HepG2 (cell line): ENCODE measurements around the gene CUEDC2. TPM values are rescaled to one million over a fixed set of nuclear protein-coding genes. Genes with fewer than 3 reads are reported as not detected.
A peak's percentile ranks its signal among the peaks of the same experiment; 100 is the strongest.

Source experiments
- ARID2 ChIP-seq: sonication (generic); formaldehyde crosslinking; IDR thresholded peaks from 2 replicates; pipeline ENCODE4 v1.8.1; 2022; ENCODE audit warnings: mild to moderate bottlenecking, missing genetic modification reagents, borderline replicate concordance
- ELF1 ChIP-seq: sonication (generic); formaldehyde crosslinking; IDR thresholded peaks from 2 replicates; pipeline ENCODE4 v1.4.0; 2020; ENCODE audit warnings: missing genetic modification reagents
- JDP2 ChIP-seq: sonication (generic); formaldehyde crosslinking; IDR thresholded peaks from 2 replicates; pipeline ENCODE4 v1.8.1; 2022; ENCODE audit warnings: missing genetic modification reagents, borderline replicate concordance
- KMT2A ChIP-seq: sonication (generic); formaldehyde crosslinking; IDR thresholded peaks from 2 replicates; pipeline ENCODE4 v1.4.0; 2020; ENCODE audit warnings: missing genetic modification reagents
- MAZ ChIP-seq, 2 experiments: sonication (generic) in 1 of 2; formaldehyde crosslinking in 1 of 2; IDR thresholded peaks; 2 replicates each; pipeline versions ENCODE4 v1.5.0 to v1.6.1; 2012 to 2020; ENCODE audit warnings: low read depth in 2 of 2, mild to moderate bottlenecking in 2 of 2, borderline replicate concordance in 1 of 2, improper control_type of control experiment in 1 of 2, low read length in 1 of 2, missing genetic modification reagents in 1 of 2, moderate library complexity in 1 of 2
- MED8 ChIP-seq: sonication (generic); formaldehyde crosslinking; IDR thresholded peaks from 2 replicates; pipeline ENCODE4 v1.8.1; 2023; ENCODE audit warnings: mild to moderate bottlenecking, missing genetic modification reagents; ENCODE audit not compliant: insufficient replicate concordance
- NCOA1 ChIP-seq: sonication (generic); formaldehyde crosslinking; IDR thresholded peaks from 2 replicates; pipeline ENCODE4 v1.9.0; 2021; ENCODE audit warnings: missing genetic modification reagents
- NONO ChIP-seq, 2 experiments: fragments of 450-650 bp in 1 of 2; sonication (generic) in 1 of 2; formaldehyde crosslinking in 1 of 2; IDR thresholded peaks in 1 of 2; conservative IDR thresholded peaks in 1 of 2; 2 replicates each; pipeline versions ENCODE4 v1.6.1 to v1.8.0; 2017 to 2022; ENCODE audit warnings: mild to moderate bottlenecking in 1 of 2, missing genetic modification reagents in 1 of 2, moderate library complexity in 1 of 2
- RARA ChIP-seq: IDR thresholded peaks from 2 replicates; pipeline ENCODE4 v1.6.1; 2016; ENCODE audit warnings: missing genetic modification reagents, missing compliant biosample characterization
- SAP130 ChIP-seq: IDR thresholded peaks from 2 replicates; pipeline ENCODE4 v1.6.1; 2016; ENCODE audit warnings: low read depth
- SOX5 ChIP-seq: IDR thresholded peaks from 2 replicates; pipeline ENCODE4 v1.6.1; 2016; ENCODE audit warnings: borderline replicate concordance
- ZNF274 ChIP-seq: sonication (generic); formaldehyde crosslinking; IDR thresholded peaks from 2 replicates; pipeline ENCODE4 v1.5.1; 2020; ENCODE audit warnings: mild to moderate bottlenecking, missing genetic modification reagents
- ZZZ3 ChIP-seq: sonication (generic); formaldehyde crosslinking; IDR thresholded peaks from 2 replicates; pipeline ENCODE4 v1.4.0; 2020; ENCODE audit warnings: missing genetic modification reagents, mild to moderate bottlenecking, borderline replicate concordance
- polyA plus RNA-seq, 8 experiments: library from polyadenylated mRNA; depleted of rRNA in 3 of 8; stranded (reverse) in 7 of 8; unstranded in 1 of 8; fragments of >200 nt; fragmentation: Illumina TruSeq in 4 of 8; extraction: Trizol in 4 of 8; gene quantifications; 2 replicates each; pipeline versions ENCODE4 v1.2.1 to v1.2.3, GENCODE V29; 2011 to 2016; ENCODE audit warnings: low read depth in 4 of 8, missing spikeins in 1 of 8, mixed read lengths in 1 of 8; ENCODE audit not compliant: insufficient read depth in 1 of 8
- total RNA-seq, 5 experiments: library from RNA; depleted of rRNA; stranded (reverse); fragments of >200 nt; fragmentation: Illumina TruSeq; extraction: Trizol; gene quantifications; 2 replicates each; pipeline ENCODE4 v1.2.3, GENCODE V29; 2016; ENCODE audit warnings: low read depth in 1 of 5
- TF ChIP-seq, protein P1 (sequence below): sonication (generic); formaldehyde crosslinking; IDR thresholded peaks from 2 replicates; pipeline ENCODE4 v1.4.0; 2020; ENCODE audit warnings: mild to moderate bottlenecking, missing genetic modification reagents
- TF ChIP-seq, protein P2 (sequence below): sonication (generic); formaldehyde crosslinking; IDR thresholded peaks from 2 replicates; pipeline ENCODE4 v1.4.0; 2020; ENCODE audit warnings: missing genetic modification reagents

The CUEDC2 gene
- total and polyA plus RNA-seq, 2 of the 13 experiments (the other 11 are each of a cell fraction or from before 2014, with no cell fraction given): 13.1 to 18.4 TPM

DNA sequence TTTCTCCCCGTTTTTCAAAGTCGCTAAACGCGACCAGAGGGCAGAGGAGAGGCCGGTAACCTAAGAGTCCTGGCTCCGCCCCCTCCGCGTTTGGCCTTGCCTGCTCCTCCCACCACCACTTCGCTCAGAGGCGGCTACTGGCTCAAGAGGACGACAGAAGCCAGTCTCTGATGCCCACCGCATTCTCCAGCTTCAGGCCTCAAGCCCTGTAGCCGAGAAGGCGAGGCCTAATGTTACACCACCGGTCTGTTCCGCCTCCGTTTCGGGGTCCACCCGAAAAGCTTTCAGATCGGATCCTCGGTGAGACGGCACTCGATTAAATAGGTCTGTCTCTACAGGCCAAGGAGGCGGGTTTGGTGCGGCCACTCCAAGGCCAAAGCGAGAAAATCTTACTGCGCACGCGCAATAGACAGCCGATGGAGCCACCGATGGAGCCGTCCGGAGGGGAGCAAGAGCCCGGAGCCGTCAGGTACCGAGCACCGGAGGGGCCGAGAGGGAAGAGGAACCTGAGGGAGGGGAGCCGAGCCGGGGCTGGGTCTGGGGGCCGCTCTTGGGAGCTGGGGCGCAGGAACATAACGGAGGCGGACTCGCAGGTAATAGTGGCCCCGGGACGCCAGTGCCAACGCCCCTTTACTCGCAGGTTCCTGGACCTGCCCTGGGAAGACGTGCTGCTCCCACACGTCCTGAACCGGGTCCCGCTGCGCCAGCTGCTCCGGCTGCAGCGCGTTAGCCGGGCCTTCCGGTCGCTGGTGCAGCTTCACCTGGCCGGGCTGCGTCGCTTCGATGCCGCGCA, 11.5 kb downstream of the CUEDC2 start, which contains the start of gene FBXL15 (continued):
- TF ChIP-seq, protein P1, sequence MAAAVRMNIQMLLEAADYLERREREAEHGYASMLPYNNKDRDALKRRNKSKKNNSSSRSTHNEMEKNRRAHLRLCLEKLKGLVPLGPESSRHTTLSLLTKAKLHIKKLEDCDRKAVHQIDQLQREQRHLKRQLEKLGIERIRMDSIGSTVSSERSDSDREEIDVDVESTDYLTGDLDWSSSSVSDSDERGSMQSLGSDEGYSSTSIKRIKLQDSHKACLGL (CRISPR knock-in tag): peak; percentile 45; the same call in 1 of the 2 replicates
- TF ChIP-seq MAZ (IDR thresholded peaks at IDR 0.05; ENCODE audit: borderline replicate concordance, low read depth, low read length) (peak; percentile 79; the same call in 1 of the 2 replicates), MAZ (CRISPR knock-in tag; IDR thresholded peaks at IDR 0.05; ENCODE audit: low read depth) (peak; percentile 65; the same call in 1 of the 2 replicates), ELF1 (CRISPR knock-in tag) (peak; percentile 79), NONO (IDR thresholded peaks at IDR 0.05) (no peak), NONO (CRISPR knock-in tag; conservative IDR thresholded peaks at IDR 0.05) (peak; percentile 91), SOX5 (CRISPR knock-in tag) (peak; percentile 54; the same call in 1 of the 2 replicates), RARA (CRISPR knock-in tag) (peak; percentile 52), JDP2 (CRISPR knock-in tag) (no peak), ZZZ3 (peak; percentile 21; the same call in 1 of the 2 replicates), SAP130 (CRISPR knock-in tag) (peak; percentile 95), ARID2 (CRISPR knock-in tag) (peak; percentile 62; the same call in 1 of the 2 replicates), ZNF274 (CRISPR knock-in tag) (0 out of 2 replicates have a peak, but pooled peaks have one; percentile 14), MED8 (CRISPR knock-in tag) (peak; percentile 1), KMT2A (peak; percentile 86), NCOA1 (CRISPR knock-in tag) (peak; percentile 63; the same call in 1 of the 2 replicates)
- TF ChIP-seq, protein P2, sequence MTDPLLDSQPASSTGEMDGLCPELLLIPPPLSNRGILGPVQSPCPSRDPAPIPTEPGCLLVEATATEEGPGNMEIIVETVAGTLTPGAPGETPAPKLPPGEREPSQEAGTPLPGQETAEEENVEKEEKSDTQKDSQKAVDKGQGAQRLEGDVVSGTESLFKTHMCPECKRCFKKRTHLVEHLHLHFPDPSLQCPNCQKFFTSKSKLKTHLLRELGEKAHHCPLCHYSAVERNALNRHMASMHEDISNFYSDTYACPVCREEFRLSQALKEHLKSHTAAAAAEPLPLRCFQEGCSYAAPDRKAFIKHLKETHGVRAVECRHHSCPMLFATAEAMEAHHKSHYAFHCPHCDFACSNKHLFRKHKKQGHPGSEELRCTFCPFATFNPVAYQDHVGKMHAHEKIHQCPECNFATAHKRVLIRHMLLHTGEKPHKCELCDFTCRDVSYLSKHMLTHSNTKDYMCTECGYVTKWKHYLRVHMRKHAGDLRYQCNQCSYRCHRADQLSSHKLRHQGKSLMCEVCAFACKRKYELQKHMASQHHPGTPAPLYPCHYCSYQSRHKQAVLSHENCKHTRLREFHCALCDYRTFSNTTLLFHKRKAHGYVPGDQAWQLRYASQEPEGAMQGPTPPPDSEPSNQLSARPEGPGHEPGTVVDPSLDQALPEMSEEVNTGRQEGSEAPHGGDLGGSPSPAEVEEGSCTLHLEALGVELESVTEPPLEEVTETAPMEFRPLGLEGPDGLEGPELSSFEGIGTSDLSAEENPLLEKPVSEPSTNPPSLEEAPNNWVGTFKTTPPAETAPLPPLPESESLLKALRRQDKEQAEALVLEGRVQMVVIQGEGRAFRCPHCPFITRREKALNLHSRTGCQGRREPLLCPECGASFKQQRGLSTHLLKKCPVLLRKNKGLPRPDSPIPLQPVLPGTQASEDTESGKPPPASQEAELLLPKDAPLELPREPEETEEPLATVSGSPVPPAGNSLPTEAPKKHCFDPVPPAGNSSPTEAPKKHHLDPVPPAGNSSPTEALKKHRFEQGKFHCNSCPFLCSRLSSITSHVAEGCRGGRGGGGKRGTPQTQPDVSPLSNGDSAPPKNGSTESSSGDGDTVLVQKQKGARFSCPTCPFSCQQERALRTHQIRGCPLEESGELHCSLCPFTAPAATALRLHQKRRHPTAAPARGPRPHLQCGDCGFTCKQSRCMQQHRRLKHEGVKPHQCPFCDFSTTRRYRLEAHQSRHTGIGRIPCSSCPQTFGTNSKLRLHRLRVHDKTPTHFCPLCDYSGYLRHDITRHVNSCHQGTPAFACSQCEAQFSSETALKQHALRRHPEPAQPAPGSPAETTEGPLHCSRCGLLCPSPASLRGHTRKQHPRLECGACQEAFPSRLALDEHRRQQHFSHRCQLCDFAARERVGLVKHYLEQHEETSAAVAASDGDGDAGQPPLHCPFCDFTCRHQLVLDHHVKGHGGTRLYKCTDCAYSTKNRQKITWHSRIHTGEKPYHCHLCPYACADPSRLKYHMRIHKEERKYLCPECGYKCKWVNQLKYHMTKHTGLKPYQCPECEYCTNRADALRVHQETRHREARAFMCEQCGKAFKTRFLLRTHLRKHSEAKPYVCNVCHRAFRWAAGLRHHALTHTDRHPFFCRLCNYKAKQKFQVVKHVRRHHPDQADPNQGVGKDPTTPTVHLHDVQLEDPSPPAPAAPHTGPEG (CRISPR knock-in tag): peak; percentile 32; the same call in 1 of the 2 replicates
